Stomach (tissue), 4 donors: Measurements from ENCODE around the gene FAT3.

Experiments
- CTCF ChIP-seq, 7 experiments: fragments of 450-650 bp in 4 of 7; fragments of 200-600 bp in 3 of 7; sonication (generic) in 3 of 7; IDR thresholded peaks; one replicate each; pipeline ENCODE4 v1.5.1; 2016 to 2019; ENCODE audit warnings: antibody characterized with exemption in 7 of 7, control low read depth in 2 of 7, mild to moderate bottlenecking in 1 of 7
- EP300 ChIP-seq: sonication (generic); formaldehyde crosslinking; IDR thresholded peaks from one replicate; pipeline ENCODE4 v1.6.1; 2017; ENCODE audit warnings: antibody characterized with exemption
- POLR2A ChIP-seq, 4 donors: fragments of 450-650 bp; IDR thresholded peaks; one replicate each; pipeline ENCODE4 v1.6.1; 2016; ENCODE audit warnings: antibody characterized with exemption in 4 of 4, control low read depth in 2 of 4, mild to moderate bottlenecking in 1 of 4, moderate library complexity in 1 of 4

GRCh38 chr11:92251980-92252379, 27.4 kb downstream of the FAT3 start:
- TF ChIP-seq CTCF (IDR thresholded peaks at IDR 0.05) (no peak), EP300 (no peak), POLR2A (IDR thresholded peaks at IDR 0.05) (no peak)
